Endothelial cell of umbilical vein (primary cell): ENCODE measurements around the gene B9D2. TPM values are rescaled to one million over a fixed set of nuclear protein-coding genes. Genes with fewer than 3 reads are reported as not detected.

Source experiments
- BruUV-seq: library from RNA; stranded (reverse); fragments of 400-500 nt; replicated peaks from 2 replicates; lab custom pipeline; 2021; lab: Mats Ljungman, UMichigan
- CTCF ChIA-PET: fragments of 300-600, 350-600 bp; sonication (Branson Sonifier 250); formaldehyde crosslinking; loops from one replicate; lab custom pipeline; 2021; ENCODE audit warnings: antibody characterized with exemption, inconsistent platforms; lab: Charles Lee
- POLR2A ChIA-PET: fragments of 300-600, 350-600 bp; sonication (Branson Sonifier 250); formaldehyde crosslinking; loops from one replicate; lab custom pipeline; 2021; ENCODE audit warnings: antibody characterized with exemption, inconsistent platforms; lab: Charles Lee
- DNase-seq: peaks from one replicate; pipeline ENCODE4 v3.0.0-alpha.2; 2011; ENCODE audit warnings: low read depth, low spot score
- FAIRE-seq: peaks from 2 replicates; lab custom pipeline; 2011; peaks lifted over from hg19 to GRCh38; lab: Jason Lieb, UNC
- H2AFZ ChIP-seq: 2 replicates; pipeline ENCODE4 v1.6.0; 2012; ENCODE audit warnings: low read depth, low read length, control low read depth, inconsistent platforms
- H3K27ac ChIP-seq: 2 replicates; pipeline ENCODE4 v1.5.1; 2011; ENCODE audit warnings: low read depth, mild to moderate bottlenecking, control low read depth, low read length, moderate library complexity; ENCODE audit not compliant: insufficient read depth
- H3K27me3 ChIP-seq, 2 experiments: 2 replicates each; pipeline versions ENCODE4 v1.6.0 to v1.6.1; 2011; ENCODE audit warnings: low read length in 2 of 2, mixed read lengths in 1 of 2; ENCODE audit not compliant: control insufficient read depth in 2 of 2, insufficient read depth in 2 of 2
- H3K36me3 ChIP-seq, 2 experiments: 2 replicates in 1 of 2; 3 replicates in 1 of 2; pipeline ENCODE4 v1.5.1; 2011; ENCODE audit warnings: low read length in 2 of 2, mild to moderate bottlenecking in 1 of 2, moderate library complexity in 1 of 2; ENCODE audit not compliant: control insufficient read depth in 2 of 2, insufficient read depth in 2 of 2; ENCODE audit errors: extremely low read depth in 1 of 2
- H3K4me1 ChIP-seq: 3 replicates; pipeline ENCODE4 v1.5.1; 2011; ENCODE audit warnings: mild to moderate bottlenecking, low read length; ENCODE audit not compliant: control insufficient read depth, insufficient read depth; ENCODE audit errors: extremely low read depth
- H3K4me2 ChIP-seq: 2 replicates; pipeline ENCODE4 v1.6.1; 2011; ENCODE audit warnings: low read length, control low read depth, mixed read lengths; ENCODE audit not compliant: insufficient read depth
- H3K4me3 ChIP-seq, 3 experiments: fragments of 200-600 bp in 1 of 3; sonication (generic), shearing (Covaris generic) in 1 of 3; replicated peaks in 1 of 3; 2 replicates each; pipeline ENCODE4 v1.5.1; 2011 to 2016; ENCODE audit warnings: control low read depth in 3 of 3, low read length in 3 of 3, mild to moderate bottlenecking in 2 of 3, inconsistent platforms in 1 of 3, low read depth in 1 of 3, moderate library complexity in 1 of 3; ENCODE audit not compliant: insufficient read depth in 1 of 3
- H3K79me2 ChIP-seq: 2 replicates; pipeline ENCODE4 v1.6.0; 2012; ENCODE audit warnings: low read length, inconsistent platforms; ENCODE audit not compliant: control insufficient read depth, insufficient read depth
- H3K9ac ChIP-seq: replicated peaks from 2 replicates; pipeline ENCODE3; 2011; ENCODE audit warnings: low read length, control low read depth; ENCODE audit not compliant: insufficient read depth; ENCODE audit errors: extremely low read depth
- H3K9me1 ChIP-seq: replicated peaks from 3 replicates; pipeline ENCODE4 v1.6.0; 2011; ENCODE audit warnings: mild to moderate bottlenecking, low read length; ENCODE audit not compliant: control insufficient read depth, insufficient read depth; ENCODE audit errors: extremely low read depth
- H3K9me3 ChIP-seq: replicated peaks from 2 replicates; pipeline ENCODE4 v1.5.1; 2012; ENCODE audit warnings: low read length, inconsistent platforms; ENCODE audit not compliant: control insufficient read depth, insufficient read depth
- H4K20me1 ChIP-seq: replicated peaks from 2 replicates; pipeline ENCODE3; 2011; ENCODE audit warnings: mild to moderate bottlenecking, low read length; ENCODE audit not compliant: control insufficient read depth, insufficient read depth; ENCODE audit errors: extremely low read depth
- MYC ChIP-seq: IDR thresholded peaks from one replicate; pipeline ENCODE4 v1.6.1; 2011; ENCODE audit warnings: mild to moderate bottlenecking, low read depth, low read length
- POLR2A ChIP-seq: IDR thresholded peaks from 2 replicates; pipeline ENCODE4 v1.6.1; 2012; ENCODE audit warnings: low read depth, mild to moderate bottlenecking, control low read depth, low read length
- POLR2AphosphoS5 ChIP-seq: IDR thresholded peaks from 2 replicates; pipeline ENCODE4 v1.6.1; 2012; ENCODE audit warnings: low read depth, mild to moderate bottlenecking, control low read depth, low read length, moderate library complexity; ENCODE audit not compliant: insufficient read depth
- dilution Hi-C: fragments of 300-500 bp; cut with MboI; formaldehyde crosslinking; loops from one replicate; pipeline ENCODE4 v1.15.0; 2019; ENCODE audit warnings: low sequenced_read_pairs; ENCODE audit not compliant: extremely low pct_ligation_motif_present
- intact Hi-C: fragments of 100-400 bp; cut with micrococcal nuclease; formaldehyde crosslinking; loops from one replicate; pipeline ENCODE4 v1.10.0; 2022
- polyA plus RNA-seq, 4 experiments: library from polyadenylated mRNA; depleted of rRNA in 3 of 4; stranded (reverse) in 3 of 4; unstranded in 1 of 4; fragments of >200 nt; gene quantifications; 2 replicates each; pipeline versions ENCODE4 v1.2.1 to v1.2.3, GENCODE V29; 2011 to 2012; ENCODE audit warnings: missing spikeins in 1 of 4
- total RNA-seq: library from RNA; stranded (reverse); gene quantifications from 2 replicates; pipeline ENCODE4 v1.2.3, GENCODE V29; 2021
- TF ChIP-seq, protein P1 (sequence below), 2 donors: IDR thresholded peaks; 1 replicate in 1 of 2; 2 replicates in 1 of 2; pipeline ENCODE4 v1.5.1; 2011; ENCODE audit warnings: low read length in 2 of 2, mild to moderate bottlenecking in 2 of 2, moderate library complexity in 2 of 2, control low read depth in 1 of 2, inconsistent platforms in 1 of 2, low read depth in 1 of 2; ENCODE audit not compliant: insufficient read depth in 1 of 2; ENCODE audit errors: extremely low read depth in 1 of 2
- TF ChIP-seq, protein P2 (sequence below): IDR thresholded peaks from 2 replicates; pipeline ENCODE4 v1.6.1; 2011; ENCODE audit not compliant: insufficient read depth, insufficient read length

B9D2 gene
- total and polyA plus RNA-seq, 2 donors (not counting 3 experiments of a cell fraction or from before 2014, with no cell fraction given), result 12.2 to 23.9 TPM

DNA sequence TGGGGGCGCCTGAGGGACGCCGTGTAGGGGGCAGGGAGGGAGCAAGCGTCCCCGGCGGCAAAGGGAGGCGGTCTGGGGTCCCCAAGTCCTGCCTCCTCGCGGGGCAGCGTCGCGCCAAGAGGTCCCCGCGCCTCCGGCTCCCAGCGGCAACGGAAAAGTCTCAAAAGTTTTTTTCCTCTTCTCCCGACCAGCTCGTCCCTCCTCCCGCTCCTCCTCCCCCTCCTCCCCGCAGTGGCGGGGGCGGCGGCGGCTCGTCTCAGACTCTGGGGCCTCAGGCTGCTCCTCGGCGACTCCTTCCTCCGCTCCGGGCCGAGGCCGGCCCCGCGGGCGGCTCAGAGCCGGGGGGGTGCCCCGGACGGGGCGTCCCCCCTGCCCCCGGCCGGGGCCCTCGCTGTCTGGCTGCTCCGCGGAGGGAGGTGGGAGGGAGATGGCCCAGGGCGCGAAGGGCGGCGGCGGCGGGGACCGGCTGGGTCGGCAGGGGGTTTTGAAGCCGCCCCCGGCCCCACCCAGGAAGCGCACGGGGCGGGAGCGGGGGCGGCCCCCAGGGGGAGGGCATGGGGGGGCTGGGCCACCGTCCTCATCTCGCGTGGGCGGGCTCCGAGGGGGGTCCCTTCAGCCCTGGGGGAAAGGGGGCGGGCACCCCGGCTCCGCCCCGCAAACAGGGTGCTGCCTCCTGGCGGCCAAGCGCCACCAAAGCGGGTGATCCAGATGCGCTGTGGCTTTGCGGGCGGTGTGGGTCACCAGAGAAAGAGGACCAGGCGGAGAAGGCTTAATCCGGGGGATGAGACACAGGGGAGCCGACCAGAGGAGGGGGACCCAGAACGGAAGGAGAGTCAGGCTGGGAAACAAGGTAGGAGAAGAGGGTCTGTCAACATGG lies 10.2 kb downstream of the B9D2 start, which contains the start of gene TGFB1:
Gene TGFB1 (minus strand): TSS at position 457 of the 877 bp plus-strand sequence. CDS start 878 bp downstream, outside the sequence.
- Histone ChIP-seq H3K9me3 (no peaks in the 10 kb centered on the region), H3K27ac (peak within 1 kb of the TSS; percentile 70), H3K4me3 (peak within 1 kb of the TSS; percentile 75 to 99 (median 90)), H3K79me2 (peaks cover 47% of the 10 kb centered on the region), H3K9me1 (no peaks in the 10 kb centered on the region), H2AFZ (no peak within 1 kb of the TSS), H3K9ac (peak within 1 kb of the TSS; percentile 83), H4K20me1 (no peaks in the 10 kb centered on the region), H3K27me3 (no peaks in the 10 kb centered on the region), H3K36me3 (no peaks in the 10 kb centered on the region), H3K4me1 (peaks cover 12% of the 10 kb centered on the region), H3K4me2 (peak within 1 kb of the TSS; percentile 73)
- DNase-seq (peak; percentile 81), FAIRE-seq (peak; percentile 67)
- intact Hi-C loops, result loop anchor here (1.0 to 5.0 kb wide), 6 partner anchors 44 to 194 kb away; partner anchors contain the start of genes B3GNT8, BCKDHA, EXOSC5 and HNRNPUL1
- CTCF ChIA-PET, result interaction anchor here (0.6 to 3.8 kb wide), 19 partner anchors 11 to 149 kb away, joined by 3 to 65 read pairs (median 8); partner anchors contain the start of genes B9D2 and DMAC2
- dilution Hi-C loops, result no loop called here
- peak; percentile 96 for TF ChIP-seq POLR2AphosphoS5
- peak; percentile 88 for TF ChIP-seq POLR2A
- TF ChIP-seq, protein P1, sequence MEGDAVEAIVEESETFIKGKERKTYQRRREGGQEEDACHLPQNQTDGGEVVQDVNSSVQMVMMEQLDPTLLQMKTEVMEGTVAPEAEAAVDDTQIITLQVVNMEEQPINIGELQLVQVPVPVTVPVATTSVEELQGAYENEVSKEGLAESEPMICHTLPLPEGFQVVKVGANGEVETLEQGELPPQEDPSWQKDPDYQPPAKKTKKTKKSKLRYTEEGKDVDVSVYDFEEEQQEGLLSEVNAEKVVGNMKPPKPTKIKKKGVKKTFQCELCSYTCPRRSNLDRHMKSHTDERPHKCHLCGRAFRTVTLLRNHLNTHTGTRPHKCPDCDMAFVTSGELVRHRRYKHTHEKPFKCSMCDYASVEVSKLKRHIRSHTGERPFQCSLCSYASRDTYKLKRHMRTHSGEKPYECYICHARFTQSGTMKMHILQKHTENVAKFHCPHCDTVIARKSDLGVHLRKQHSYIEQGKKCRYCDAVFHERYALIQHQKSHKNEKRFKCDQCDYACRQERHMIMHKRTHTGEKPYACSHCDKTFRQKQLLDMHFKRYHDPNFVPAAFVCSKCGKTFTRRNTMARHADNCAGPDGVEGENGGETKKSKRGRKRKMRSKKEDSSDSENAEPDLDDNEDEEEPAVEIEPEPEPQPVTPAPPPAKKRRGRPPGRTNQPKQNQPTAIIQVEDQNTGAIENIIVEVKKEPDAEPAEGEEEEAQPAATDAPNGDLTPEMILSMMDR (IDR thresholded peaks at IDR 0.05; ENCODE audit: extremely low read depth in 1 of 2, insufficient read depth in 1 of 2, low read depth in 1 of 2, low read length in 2 of 2), result peak; percentile 92 to 96
- TF ChIP-seq, protein P2, sequence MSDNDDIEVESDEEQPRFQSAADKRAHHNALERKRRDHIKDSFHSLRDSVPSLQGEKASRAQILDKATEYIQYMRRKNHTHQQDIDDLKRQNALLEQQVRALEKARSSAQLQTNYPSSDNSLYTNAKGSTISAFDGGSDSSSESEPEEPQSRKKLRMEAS, result no peak
- TF ChIP-seq MYC, result no peak
- POLR2A ChIA-PET, result interaction anchor here (1.5 to 2.0 kb wide), 2 partner anchors 10 to 32 kb away, joined by 4 to 8 read pairs; partner anchors contain the start of gene B9D2
- TSS peak; percentile 82 for BruUV-seq
